Activated CD4-positive, alpha-beta T cell treated with anti-CD3 and anti-CD28 coated beads for 4 hours (primary cell): Measurements from ENCODE around the gene NXPH4.

Experiments used
- DNase-seq, 2 donors: peaks; one replicate each; pipeline ENCODE4 v3.0.0-alpha.2; 2020

NXPH4 gene

DNA sequence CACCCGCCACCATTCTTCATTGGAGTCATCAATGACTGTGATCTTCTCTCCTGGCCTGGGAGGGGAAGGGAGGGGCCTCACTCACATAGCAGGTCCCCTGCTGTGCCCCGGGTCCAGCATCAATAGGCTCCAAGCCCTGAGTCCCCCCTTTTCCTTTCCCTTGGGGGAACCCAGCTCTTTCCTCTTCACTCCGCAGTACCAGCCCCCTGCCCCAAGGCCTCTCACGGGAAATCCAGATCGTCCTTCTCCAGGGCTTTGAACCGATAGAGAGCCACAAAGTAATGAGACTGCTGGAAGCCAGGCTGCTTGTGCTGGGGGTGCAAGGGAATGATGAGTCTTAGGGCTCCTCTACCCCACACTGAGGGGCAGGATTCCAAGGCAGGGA is 27.7 kb downstream of the NXPH4 start:
- no peak for DNase-seq

- no peak for DNase-seq
Measured at GRCh38 chr12:57247041-57247440, 30.4 kb downstream of the NXPH4 start.

DNA sequence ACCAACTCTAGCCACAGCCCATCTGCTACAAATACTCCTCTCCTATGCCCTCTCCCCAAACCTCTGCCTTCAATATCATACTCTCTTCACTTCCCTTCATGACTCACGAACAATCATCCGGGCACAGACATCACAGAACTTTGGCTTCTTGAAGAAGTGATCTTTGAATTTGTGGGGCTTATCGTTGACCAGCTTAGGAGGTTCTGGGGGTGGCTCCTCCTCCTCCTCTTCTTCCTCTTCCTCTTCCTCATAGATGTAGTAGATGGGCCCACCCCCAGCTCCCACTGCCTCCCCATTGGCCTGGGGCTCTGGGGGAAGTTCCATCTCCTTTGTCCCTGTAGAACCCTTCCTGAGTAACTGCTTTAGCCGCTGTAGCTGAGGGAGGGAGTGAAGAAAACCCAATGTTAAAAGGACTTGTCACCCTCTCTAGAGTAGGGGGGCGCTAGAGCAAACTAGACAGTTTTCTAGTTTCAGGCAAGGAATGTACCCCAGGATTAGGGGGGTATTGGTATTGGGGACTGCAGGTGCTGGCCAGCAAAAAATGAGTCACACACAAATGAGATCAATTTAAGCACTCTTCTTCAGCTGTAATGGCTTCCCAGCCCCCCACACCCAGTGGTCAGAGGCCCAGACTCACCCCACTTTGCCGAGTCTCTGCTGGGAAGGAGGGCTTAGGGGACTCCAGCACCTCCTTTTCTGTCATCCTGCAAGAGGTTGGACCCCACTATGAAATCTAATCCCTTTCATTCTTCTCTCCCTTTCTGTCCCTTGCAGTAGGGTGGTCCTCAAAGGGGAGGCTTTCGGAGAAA is 32.5 kb downstream of the NXPH4 start:
- DNase-seq, result no peak

DNA sequence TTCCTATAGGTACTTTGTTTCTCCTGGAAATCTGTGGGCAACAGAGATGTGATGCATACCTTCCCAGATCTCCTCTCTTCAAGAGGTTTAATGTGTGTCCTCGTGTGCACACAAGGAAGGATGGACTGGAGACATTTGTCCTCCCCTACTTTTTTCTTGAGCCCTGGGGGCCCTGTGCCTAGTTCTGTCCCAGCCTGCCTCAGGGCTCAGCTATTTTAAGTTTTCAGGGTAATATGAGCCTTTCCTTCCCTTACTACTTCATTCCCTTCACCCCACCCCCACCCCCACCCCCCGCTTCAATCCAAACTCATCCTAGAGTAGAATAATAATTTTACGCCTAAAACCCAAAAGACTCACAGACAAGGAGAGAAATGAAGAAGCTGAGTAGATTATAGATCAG is 33.9 kb downstream of the NXPH4 start:
- no peak for DNase-seq

DNA sequence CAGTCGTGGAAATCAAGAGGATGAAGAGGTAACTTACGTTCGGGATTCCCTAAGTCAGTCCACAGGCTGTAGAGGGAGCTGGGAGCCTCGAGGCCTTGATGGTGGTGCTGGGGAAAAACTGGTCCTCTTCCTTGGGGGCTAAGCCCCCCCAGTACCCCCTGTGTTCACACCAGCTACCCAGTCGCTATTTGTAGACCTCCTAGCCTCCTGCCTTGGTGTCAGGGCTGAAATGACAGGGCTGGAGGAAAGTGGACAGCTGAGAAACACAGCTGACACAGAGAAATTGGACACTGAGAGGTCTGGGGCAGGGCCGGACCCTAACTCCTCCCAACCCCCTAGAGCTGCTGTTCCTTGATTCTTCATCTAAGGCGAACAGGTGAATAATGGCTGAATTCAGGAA is 34.4 kb downstream of the NXPH4 start, which contains the start of gene STAC3:
Gene STAC3 (minus strand): TSS at position 232 of the 400 bp plus-strand sequence. CDS start 1,551 bp downstream, outside the sequence.
- no peak for DNase-seq

GRCh38 chr12:57254506-57255280 is 38.1 kb downstream of the NXPH4 start:
- DNase-seq, result no peak

GRCh38 chr12:57255916-57256315 is 39.3 kb downstream of the NXPH4 start:
- no peak for DNase-seq

DNA sequence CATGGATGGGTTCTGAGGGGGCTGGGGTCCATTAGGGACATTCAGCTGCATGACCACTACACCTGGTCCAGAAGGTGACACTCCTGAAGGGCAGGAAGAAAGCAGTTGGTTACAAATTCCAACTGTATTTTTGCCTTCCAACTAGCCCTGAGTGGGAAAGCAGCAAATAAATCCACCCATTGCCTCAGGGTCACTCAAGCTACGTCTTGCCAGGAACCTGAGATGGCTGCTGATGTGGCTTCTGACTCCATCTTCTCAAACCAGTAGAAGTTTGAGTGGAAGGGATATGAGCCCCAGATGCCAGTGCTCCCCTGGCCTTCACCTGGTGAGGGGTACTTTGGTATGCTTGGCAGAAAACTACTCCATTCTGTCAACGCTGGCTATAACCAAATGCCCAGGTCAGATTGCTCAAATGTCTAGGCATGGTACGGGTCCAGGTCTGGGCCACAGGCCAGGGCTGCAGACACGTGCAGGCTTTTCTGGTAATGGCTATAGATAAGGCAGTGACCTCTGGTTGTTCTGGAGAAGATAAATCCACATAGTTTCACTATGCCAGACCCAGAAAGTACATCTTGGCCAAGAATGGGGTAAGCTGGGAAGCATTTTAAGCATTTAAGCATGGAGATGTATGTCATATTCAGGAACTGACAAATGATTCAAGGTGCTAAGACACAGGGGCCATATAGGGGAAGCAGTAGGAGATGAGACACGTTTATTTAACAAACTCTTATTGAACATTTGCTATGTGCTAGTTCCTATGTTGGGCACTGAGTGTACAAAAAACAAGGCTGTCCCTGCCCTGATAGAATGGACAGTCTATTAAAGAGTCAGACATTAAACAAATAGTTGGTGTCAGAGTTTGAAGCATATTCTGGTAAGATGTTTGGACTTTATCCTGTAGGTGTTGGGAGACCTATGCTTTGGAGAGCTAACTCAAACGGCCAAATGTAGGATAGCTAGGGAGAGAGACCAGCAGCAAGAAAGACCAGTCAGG is 42.7 kb downstream of the NXPH4 start:
- no peak for DNase-seq

DNA sequence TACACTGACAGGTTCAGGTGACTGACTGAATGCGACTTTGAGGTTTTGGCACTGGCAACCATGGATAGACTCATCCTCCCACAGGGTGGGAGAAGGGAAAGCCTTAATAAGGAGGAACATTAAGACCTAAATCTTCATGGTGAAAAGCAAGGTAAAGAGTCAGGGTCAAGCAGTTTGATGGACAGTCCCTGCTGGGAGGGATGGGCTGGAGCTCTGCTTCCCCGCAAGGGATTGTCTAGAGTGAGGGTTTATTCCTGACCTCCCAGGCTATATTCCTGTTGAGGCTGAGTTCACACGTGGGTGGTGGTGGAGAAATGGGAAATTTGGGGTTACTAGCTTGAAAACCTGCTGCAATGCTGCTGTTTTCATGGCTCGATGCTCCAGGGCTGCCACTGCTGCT is 43.8 kb downstream of the NXPH4 start:
- DNase-seq, result no peak

DNA sequence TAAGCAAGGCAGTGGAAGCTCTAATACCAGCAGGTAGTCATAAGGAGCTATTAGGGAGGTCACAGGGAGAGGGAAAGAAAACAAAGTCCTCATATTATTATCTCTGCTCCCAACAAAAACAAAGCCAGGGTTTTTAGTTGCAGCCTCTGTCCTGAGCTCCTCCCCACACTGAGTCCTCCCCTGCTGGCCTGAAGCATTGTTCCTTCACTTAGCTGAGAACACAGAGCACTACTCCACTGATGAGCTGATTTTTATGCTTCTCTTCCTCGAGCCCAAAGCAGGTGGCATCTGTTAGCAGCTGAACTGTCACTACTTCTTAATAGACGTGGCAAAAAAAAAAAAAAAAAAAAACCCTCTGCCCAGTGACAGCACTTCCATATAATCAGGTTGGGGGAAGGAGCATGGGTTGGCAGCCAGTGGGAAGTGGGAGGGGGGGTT is 44.9 kb downstream of the NXPH4 start:
- no peak for DNase-seq

DNA sequence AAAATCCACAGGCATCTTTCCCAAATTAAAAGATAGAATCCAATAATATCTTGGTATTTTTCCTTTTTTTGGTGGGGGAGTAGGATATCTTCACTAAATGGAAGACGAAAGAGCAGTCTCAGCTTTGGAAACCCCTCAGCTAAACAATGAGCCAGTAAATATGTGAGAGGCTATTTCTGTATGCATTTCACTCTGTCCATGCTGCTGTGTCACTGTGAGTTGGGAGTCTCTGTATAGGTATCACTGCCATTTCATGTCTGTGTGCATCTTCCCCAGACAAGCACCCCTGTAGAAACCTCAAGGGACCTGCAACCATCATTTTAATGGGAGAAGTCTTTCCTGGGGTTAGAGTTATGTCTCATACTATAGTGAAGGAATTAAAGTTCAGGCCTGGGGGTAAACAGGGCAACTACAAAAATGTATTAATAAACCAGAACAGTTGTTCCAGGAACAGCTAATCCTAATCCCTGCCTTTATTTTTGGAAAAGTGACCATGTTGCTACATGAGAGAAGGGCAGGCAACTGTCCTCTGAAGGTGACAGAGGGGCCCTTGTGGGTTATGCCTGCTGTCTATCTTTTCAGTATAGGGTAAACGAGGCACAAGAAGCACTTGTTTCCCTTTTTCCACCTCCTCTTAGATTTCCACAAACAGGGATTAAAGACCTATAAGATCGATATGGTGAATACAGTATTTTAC is 45.7 kb downstream of the NXPH4 start:
- DNase-seq, result no peak

DNA sequence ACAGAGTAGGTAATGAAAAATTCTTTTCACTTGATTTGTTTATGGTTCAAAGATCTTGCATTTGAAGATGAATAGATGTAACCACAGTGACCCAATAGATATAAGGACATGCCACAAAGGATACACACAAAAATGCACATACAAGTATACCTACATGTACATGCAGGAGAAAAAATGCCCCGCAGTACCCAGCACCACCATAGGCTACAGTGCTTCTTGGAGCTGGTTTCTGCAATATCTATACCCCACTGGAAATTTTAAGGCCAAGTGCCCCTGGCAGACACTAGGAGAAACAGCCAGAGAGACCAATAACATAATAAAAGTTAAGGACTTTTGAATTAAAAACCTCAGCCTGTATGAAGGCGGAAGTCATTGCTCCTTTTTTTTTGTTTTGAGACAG is 46.5 kb downstream of the NXPH4 start:
- no peak for DNase-seq

GRCh38 chr12:57266681-57267080 is 50.1 kb downstream of the NXPH4 start:
- DNase-seq, result no peak

- no peak for DNase-seq
Measured at GRCh38 chr12:57268264-57268663, 51.7 kb downstream of the NXPH4 start.

DNA sequence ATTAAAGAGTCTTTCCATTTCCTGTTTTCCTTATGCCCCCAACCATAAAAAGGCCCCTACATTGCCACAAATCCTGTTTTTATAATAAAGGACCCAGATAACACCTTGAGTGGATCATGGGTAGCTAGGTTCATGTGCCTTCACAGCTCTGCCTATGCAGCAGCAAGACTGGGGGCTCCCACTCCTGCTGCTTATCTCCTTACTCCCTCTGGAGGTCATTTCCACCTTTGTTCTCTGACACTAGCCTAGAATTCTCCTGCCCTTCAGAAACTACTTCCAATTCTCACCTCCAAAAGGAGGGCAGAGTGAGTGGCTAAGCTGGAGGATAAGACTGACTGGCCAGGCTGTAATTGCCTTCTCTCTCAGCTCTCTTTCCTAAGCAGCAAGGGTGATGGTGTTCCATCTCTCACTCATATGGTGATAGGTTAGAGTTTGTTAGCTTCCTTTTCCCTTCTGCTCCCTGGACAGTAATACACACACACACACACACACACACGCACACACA is 54.4 kb downstream of the NXPH4 start:
- no peak for DNase-seq

GRCh38 chr12:57272337-57273151 is 56.0 kb downstream of the NXPH4 start:
- no peak for DNase-seq

DNA sequence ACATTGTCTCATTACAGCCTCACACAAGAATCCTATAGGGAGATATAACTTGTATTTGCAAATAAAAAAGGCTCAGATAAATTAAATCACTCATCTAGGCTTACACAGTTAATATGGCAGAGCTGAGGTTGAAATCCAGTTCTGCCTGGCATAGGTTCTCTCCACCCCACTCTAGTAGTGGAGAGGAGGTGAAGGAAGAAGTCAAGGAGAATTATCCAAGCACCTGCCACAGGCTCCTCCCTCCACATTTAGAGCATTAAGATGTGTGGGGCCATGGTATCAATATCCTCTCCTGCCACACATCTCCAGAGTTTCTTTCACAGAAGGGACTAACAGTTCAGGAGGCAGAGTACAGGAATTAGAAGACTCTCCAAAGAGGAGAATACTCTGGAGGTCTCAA is 56.9 kb downstream of the NXPH4 start:
- DNase-seq, result no peak
